ENCODE data around the gene CDX4. TPM values are rescaled to one million over a fixed set of nuclear protein-coding genes. Genes with fewer than 3 reads are reported as not detected.

CDX4 gene
- total RNA-seq, 2 experiments from 2014 or later: not detected

Other genes starting within 250 kb of the CDX4 start
- gene NAP1L2, start 232.2 kb upstream of the CDX4 start, total RNA-seq: 1 to 10 TPM; 1.6 to 1.8 TPM
- gene CHIC1, start 116.1 kb downstream of the CDX4 start, total RNA-seq: 1 to 10 TPM; 3.3 to 4.9 TPM

Data from activated CD8-positive, alpha-beta memory T cell treated with anti-CD3 and anti-CD28 coated beads, Interleukin-2, amount 10 ng/mL, durations not matched to agents 7 days and 5 days (primary cell).